Erythroblast (primary cell): ENCODE measurements around the gene TSPO2.

Experiments used
- GATA1 ChIP-seq: IDR thresholded peaks from 2 replicates; pipeline ENCODE4 v1.6.1; 2011; ENCODE audit warnings: low read depth, mild to moderate bottlenecking, control low read depth, low read length, moderate library complexity
- POLR2A ChIP-seq: IDR thresholded peaks from 2 replicates; pipeline ENCODE4 v1.6.1; 2011; ENCODE audit warnings: mild to moderate bottlenecking, low read length

GRCh38 chr6:41036186-41036585, 6.1 kb upstream of the TSPO2 start:
- TF ChIP-seq POLR2A (no peak), GATA1 (no peak)
